ENCODE measurements around the gene LIPC. TPM values are rescaled to one million over a fixed set of nuclear protein-coding genes. Genes with fewer than 3 reads are reported as not detected.

Gene LIPC
- total and polyA plus RNA-seq, 2 donors (not counting 1 experiment from before 2014, with no cell fraction given) = 0.82 to 4.0 TPM

- Histone ChIP-seq H3K4me1 (ENCODE audit: control insufficient read depth, extremely low read depth, insufficient read depth, low read length) (no peaks in the 10 kb centered on the region), H3K9me3 (ENCODE audit: control insufficient read depth, insufficient read depth, low read depth, low read length) (no peaks in the 10 kb centered on the region), H3K4me3 (replicated peaks in 1 of 4; ENCODE audit: control extremely low read depth in 1 of 4, insufficient read depth in 1 of 4, low read depth in 3 of 4, low read length in 4 of 4) (no peak overlapping the region), H3K27ac (ENCODE audit: insufficient read depth, low read length) (no peak overlapping the region), H3K27me3 (ENCODE audit: control insufficient read depth, insufficient read depth, low read length) (peaks cover 11% of the 10 kb centered on the region), H4K20me1 (ENCODE audit: control insufficient read depth, extremely low read depth, insufficient read depth, low read length) (no peaks in the 10 kb centered on the region), H3K79me2 (ENCODE audit: control insufficient read depth, insufficient read depth, low read length) (no peaks in the 10 kb centered on the region), H3K9ac (ENCODE audit: insufficient read depth, low read length) (no peak overlapping the region), H2AFZ (ENCODE audit: low read length) (no peak overlapping the region), H3K36me3 (ENCODE audit: control insufficient read depth, insufficient read depth, low read length) (no peaks in the 10 kb centered on the region), H3K4me2 (ENCODE audit: extremely low read depth, insufficient read depth, low read length) (no peak overlapping the region)
- no peak for TF ChIP-seq CTCF (conservative IDR thresholded peaks at IDR 0.05 in 1 of 2, IDR thresholded peaks at IDR 0.05 in 1 of 2; ENCODE audit: low read depth in 1 of 2, low read length in 2 of 2)
- no peak for TF ChIP-seq EZH2 (IDR thresholded peaks at IDR 0.05; ENCODE audit: low read length, missing control alignments)
- no peak for DNase-seq (ENCODE audit: low read depth in 2 of 2)
Observed at GRCh38 chr15:58536414-58536813, 104.6 kb downstream of the LIPC start.

- DNase-seq (ENCODE audit: low read depth in 2 of 2) = no peak
- Histone ChIP-seq H3K4me2 (ENCODE audit: extremely low read depth, insufficient read depth, low read length) (no peak overlapping the region), H3K4me3 (replicated peaks in 1 of 4; ENCODE audit: control extremely low read depth in 1 of 4, insufficient read depth in 1 of 4, low read depth in 3 of 4, low read length in 4 of 4) (no peak overlapping the region), H3K9ac (ENCODE audit: insufficient read depth, low read length) (no peak overlapping the region), H3K79me2 (ENCODE audit: control insufficient read depth, insufficient read depth, low read length) (no peaks in the 10 kb centered on the region), H3K36me3 (ENCODE audit: control insufficient read depth, insufficient read depth, low read length) (no peaks in the 10 kb centered on the region), H3K9me3 (ENCODE audit: control insufficient read depth, insufficient read depth, low read depth, low read length) (no peaks in the 10 kb centered on the region), H3K27me3 (ENCODE audit: control insufficient read depth, insufficient read depth, low read length) (peaks cover 11% of the 10 kb centered on the region), H4K20me1 (ENCODE audit: control insufficient read depth, extremely low read depth, insufficient read depth, low read length) (no peaks in the 10 kb centered on the region), H3K4me1 (ENCODE audit: control insufficient read depth, extremely low read depth, insufficient read depth, low read length) (no peaks in the 10 kb centered on the region), H3K27ac (ENCODE audit: insufficient read depth, low read length) (no peak overlapping the region), H2AFZ (ENCODE audit: low read length) (no peak overlapping the region)
- TF ChIP-seq EZH2 (IDR thresholded peaks at IDR 0.05; ENCODE audit: low read length, missing control alignments) = no peak
- no peak for TF ChIP-seq CTCF (conservative IDR thresholded peaks at IDR 0.05 in 1 of 2, IDR thresholded peaks at IDR 0.05 in 1 of 2; ENCODE audit: low read depth in 1 of 2, low read length in 2 of 2)
Observed at GRCh38 chr15:58537033-58537432, 105.2 kb downstream of the LIPC start.

- H3K27me3 ChIP-seq (ENCODE audit: control insufficient read depth, insufficient read depth, low read length) = peaks cover 11% of the 10 kb centered on the region
- DNase-seq (ENCODE audit: low read depth in 2 of 2) = no peak
- H3K79me2 ChIP-seq (ENCODE audit: control insufficient read depth, insufficient read depth, low read length) = no peaks in the 10 kb centered on the region
- no peak overlapping the region for H3K27ac ChIP-seq (ENCODE audit: insufficient read depth, low read length)
- TF ChIP-seq EZH2 (IDR thresholded peaks at IDR 0.05; ENCODE audit: low read length, missing control alignments) = no peak
- TF ChIP-seq CTCF (conservative IDR thresholded peaks at IDR 0.05 in 1 of 2, IDR thresholded peaks at IDR 0.05 in 1 of 2; ENCODE audit: low read depth in 1 of 2, low read length in 2 of 2) = no peak
- H3K9ac ChIP-seq (ENCODE audit: insufficient read depth, low read length) = no peak overlapping the region
- no peak overlapping the region for H3K4me2 ChIP-seq (ENCODE audit: extremely low read depth, insufficient read depth, low read length)
- H3K4me1 ChIP-seq (ENCODE audit: control insufficient read depth, extremely low read depth, insufficient read depth, low read length) = no peaks in the 10 kb centered on the region
- H4K20me1 ChIP-seq (ENCODE audit: control insufficient read depth, extremely low read depth, insufficient read depth, low read length) = no peaks in the 10 kb centered on the region
- no peaks in the 10 kb centered on the region for H3K36me3 ChIP-seq (ENCODE audit: control insufficient read depth, insufficient read depth, low read length)
- no peaks in the 10 kb centered on the region for H3K9me3 ChIP-seq (ENCODE audit: control insufficient read depth, insufficient read depth, low read depth, low read length)
- H2AFZ ChIP-seq (ENCODE audit: low read length) = no peak overlapping the region
- H3K4me3 ChIP-seq (replicated peaks in 1 of 4; ENCODE audit: control extremely low read depth in 1 of 4, insufficient read depth in 1 of 4, low read depth in 3 of 4, low read length in 4 of 4) = no peak overlapping the region
Observed at GRCh38 chr15:58538225-58538727, 106.5 kb downstream of the LIPC start.
